ENCODE data around the gene RASAL1. TPM values are rescaled to one million over a fixed set of nuclear protein-coding genes. Genes with fewer than 3 reads are reported as not detected.

RASAL1 gene
- total RNA-seq, 1 donor from 2014 or later, result 0.41 TPM

- ATAC-seq (no peak), DNase-seq (no peak)
- intact Hi-C loops (cut with DNase I), result no loop called here
- Histone ChIP-seq H3K4me3 (no peak overlapping the region), H3K9me3 (no peaks in the 10 kb centered on the region), H3K27me3 (ENCODE audit: low read depth) (no peaks in the 10 kb centered on the region), H3K27ac (no peak overlapping the region), H3K36me3 (peaks cover 97% of the 10 kb centered on the region), H3K4me1 (no peaks in the 10 kb centered on the region)
- TF ChIP-seq CTCF (IDR thresholded peaks at IDR 0.05), result no peak
These were observed 30.2 kb upstream of the RASAL1 start for GRCh38 chr12:113165521-113166450.

- DNase-seq (no peak), ATAC-seq (no peak)
- intact Hi-C loops (cut with DNase I), result no loop called here
- no peak overlapping the region for H3K4me3 ChIP-seq
- H3K27ac ChIP-seq, result no peak overlapping the region
- no peaks in the 10 kb centered on the region for H3K27me3 ChIP-seq (ENCODE audit: low read depth)
- H3K9me3 ChIP-seq, result no peaks in the 10 kb centered on the region
- H3K4me1 ChIP-seq, result no peaks in the 10 kb centered on the region
- TF ChIP-seq CTCF (IDR thresholded peaks at IDR 0.05), result no peak
- H3K36me3 ChIP-seq, result peaks cover 97% of the 10 kb centered on the region
These were observed 28.5 kb upstream of the RASAL1 start for GRCh38 chr12:113164014-113164413.

GRCh38 chr12:113163030-113163360 is 27.4 kb upstream of the RASAL1 start:
- Histone ChIP-seq H3K36me3 (peaks cover 97% of the 10 kb centered on the region), H3K27ac (no peak overlapping the region), H3K4me3 (no peak overlapping the region), H3K9me3 (no peaks in the 10 kb centered on the region), H3K27me3 (ENCODE audit: low read depth) (no peaks in the 10 kb centered on the region), H3K4me1 (no peaks in the 10 kb centered on the region)
- ATAC-seq (no peak), DNase-seq (no peak)
- no peak for TF ChIP-seq CTCF (IDR thresholded peaks at IDR 0.05)
- intact Hi-C loops (cut with DNase I), result no loop called here

GRCh38 chr12:113162102-113163029 is 26.8 kb upstream of the RASAL1 start:
- no peak for ATAC-seq
- no peaks in the 10 kb centered on the region for H3K4me1 ChIP-seq
- H3K36me3 ChIP-seq, result peaks cover 97% of the 10 kb centered on the region
- TF ChIP-seq CTCF (IDR thresholded peaks at IDR 0.05), result no peak
- no peak overlapping the region for H3K4me3 ChIP-seq
- H3K27ac ChIP-seq, result no peak overlapping the region
- no peaks in the 10 kb centered on the region for H3K9me3 ChIP-seq
- no peak for DNase-seq
- H3K27me3 ChIP-seq (ENCODE audit: low read depth), result no peaks in the 10 kb centered on the region
- intact Hi-C loops (cut with DNase I), result no loop called here

- Histone ChIP-seq H3K9me3 (no peaks in the 10 kb centered on the region), H3K36me3 (peaks cover 89% of the 10 kb centered on the region), H3K4me1 (no peaks in the 10 kb centered on the region), H3K4me3 (no peak overlapping the region), H3K27me3 (ENCODE audit: low read depth) (no peaks in the 10 kb centered on the region), H3K27ac (no peak overlapping the region)
- ATAC-seq (no peak), DNase-seq (no peak)
- no peak for TF ChIP-seq CTCF (IDR thresholded peaks at IDR 0.05)
- intact Hi-C loops (cut with DNase I), result no loop called here
These were observed 26.0 kb upstream of the RASAL1 start for GRCh38 chr12:113161415-113162016.
